Rectal smooth muscle tissue (tissue), 1 donor: ENCODE measurements around the gene WNT3A.
"Not testable (repeated sequence)": the region's sequence is repeated elsewhere in the genome, so short reads cannot be mapped to it uniquely, and the experiment has no call there.

ENCODE experiments used
- H3K27ac ChIP-seq: one replicate; pipeline ENCODE4 v1.7.0; 2013; ENCODE audit warnings: low read depth, low read length, inconsistent platforms
- H3K27me3 ChIP-seq: one replicate; pipeline ENCODE4 v1.7.0; 2013; ENCODE audit warnings: low read length; ENCODE audit not compliant: control insufficient read depth, insufficient read depth
- H3K36me3 ChIP-seq: one replicate; pipeline ENCODE4 v1.7.0; 2013; ENCODE audit warnings: low read length; ENCODE audit not compliant: control insufficient read depth, insufficient read depth
- H3K4me1 ChIP-seq: one replicate; pipeline ENCODE4 v1.7.0; 2013; ENCODE audit warnings: low read length; ENCODE audit not compliant: control insufficient read depth, insufficient read depth
- H3K4me3 ChIP-seq: one replicate; pipeline ENCODE4 v1.7.0; 2013; ENCODE audit warnings: low read length
- H3K9ac ChIP-seq: one replicate; pipeline ENCODE4 v1.7.0; 2013; ENCODE audit warnings: low read length

The WNT3A gene

GRCh38 chr1:228018125-228018398, 11.3 kb downstream of the WNT3A start:
- Histone ChIP-seq H3K27me3 (no peaks in the 10 kb centered on the region), H3K4me1 (no peaks in the 10 kb centered on the region), H3K4me3 (no peak overlapping the region), H3K9ac (no peak overlapping the region), H3K36me3 (no peaks in the 10 kb centered on the region), H3K27ac (no peak overlapping the region)

GRCh38 chr1:228018961-228019721, 12.3 kb downstream of the WNT3A start:
- H3K36me3 ChIP-seq: no peaks in the 10 kb centered on the region
- no peak overlapping the region for H3K4me3 ChIP-seq
- no peak overlapping the region for H3K27ac ChIP-seq
- no peaks in the 10 kb centered on the region for H3K4me1 ChIP-seq
- no peak overlapping the region for H3K9ac ChIP-seq
- H3K27me3 ChIP-seq: no peaks in the 10 kb centered on the region

DNA sequence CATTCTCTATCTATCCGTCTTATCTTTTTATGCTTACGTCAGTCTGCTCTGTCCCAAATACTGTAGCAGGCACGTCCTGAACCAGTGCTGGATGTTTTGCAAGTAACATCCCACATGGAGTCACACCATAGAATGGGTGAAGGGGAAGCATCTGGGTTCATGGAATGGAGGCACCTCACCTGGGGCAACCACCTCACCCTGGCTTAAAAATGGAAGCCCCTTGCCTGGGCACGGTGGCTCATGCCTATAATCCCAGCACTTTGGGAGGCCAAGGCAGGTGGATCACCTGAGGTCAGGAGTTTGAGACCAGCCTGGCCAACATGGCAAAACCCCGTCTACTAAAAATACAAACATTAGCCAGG, 12.9 kb downstream of the WNT3A start:
- not testable (repeated sequence) for H3K4me1 ChIP-seq, H3K27me3 ChIP-seq, H3K36me3 ChIP-seq, H3K27ac ChIP-seq, H3K9ac ChIP-seq, H3K4me3 ChIP-seq

- H3K36me3 ChIP-seq: no peaks in the 10 kb centered on the region
- H3K9ac ChIP-seq: no peak overlapping the region
- no peaks in the 10 kb centered on the region for H3K27me3 ChIP-seq
- H3K27ac ChIP-seq: no peak overlapping the region
- H3K4me3 ChIP-seq: no peak overlapping the region
- no peaks in the 10 kb centered on the region for H3K4me1 ChIP-seq
Measured at GRCh38 chr1:228020686-228021354, 14.0 kb downstream of the WNT3A start.

- no peak overlapping the region for H3K27ac ChIP-seq
- H3K4me3 ChIP-seq: no peak overlapping the region
- H3K9ac ChIP-seq: no peak overlapping the region
- H3K4me1 ChIP-seq: no peaks in the 10 kb centered on the region
- no peaks in the 10 kb centered on the region for H3K36me3 ChIP-seq
- no peaks in the 10 kb centered on the region for H3K27me3 ChIP-seq
Measured at GRCh38 chr1:228021355-228022030, 14.7 kb downstream of the WNT3A start.

GRCh38 chr1:228022571-228023293, 15.9 kb downstream of the WNT3A start:
- H3K27me3 ChIP-seq: no peaks in the 10 kb centered on the region
- H3K9ac ChIP-seq: no peak overlapping the region
- H3K36me3 ChIP-seq: no peaks in the 10 kb centered on the region
- H3K4me1 ChIP-seq: no peaks in the 10 kb centered on the region
- H3K27ac ChIP-seq: no peak overlapping the region
- no peak overlapping the region for H3K4me3 ChIP-seq

DNA sequence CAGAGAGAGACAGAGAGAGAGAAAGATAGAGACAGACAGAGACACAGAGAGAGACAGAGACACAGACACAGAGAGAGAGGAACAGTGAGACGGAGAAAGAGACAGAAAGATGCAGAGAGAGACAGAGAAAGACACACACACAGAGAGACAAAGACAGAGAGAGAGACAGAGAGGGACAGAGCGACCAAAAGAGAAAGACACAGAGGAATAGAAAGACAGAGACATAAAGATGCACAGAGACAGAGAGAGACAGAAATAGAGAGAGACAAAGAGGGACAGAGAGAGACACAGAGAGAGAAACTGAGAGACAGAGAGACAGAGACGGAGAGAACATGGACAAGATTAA, 16.5 kb downstream of the WNT3A start:
- H3K4me1 ChIP-seq: no peaks in the 10 kb centered on the region
- no peak overlapping the region for H3K27ac ChIP-seq
- H3K27me3 ChIP-seq: no peaks in the 10 kb centered on the region
- no peak overlapping the region for H3K4me3 ChIP-seq
- H3K36me3 ChIP-seq: no peaks in the 10 kb centered on the region
- H3K9ac ChIP-seq: no peak overlapping the region

DNA sequence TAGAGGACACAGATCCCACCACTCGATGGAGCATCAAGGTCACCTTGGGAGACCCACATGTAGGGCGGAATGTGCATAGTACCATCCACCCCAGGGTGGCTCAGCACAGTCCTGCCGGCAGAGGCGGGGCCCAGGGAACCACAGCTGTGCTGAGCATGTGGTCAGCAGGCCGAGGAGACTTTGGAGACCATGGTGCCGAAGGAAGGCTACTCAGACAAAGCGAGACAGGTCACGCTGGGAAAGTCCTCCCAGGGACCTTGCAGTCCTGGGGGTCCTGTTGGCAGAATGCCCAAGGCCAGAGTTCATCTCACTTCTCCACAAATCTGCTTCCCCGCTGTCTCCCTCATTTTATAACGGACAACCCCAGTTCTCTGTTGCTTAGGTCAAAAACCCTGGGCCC, 22.5 kb downstream of the WNT3A start:
- H3K4me1 ChIP-seq: no peaks in the 10 kb centered on the region
- no peak overlapping the region for H3K4me3 ChIP-seq
- no peak overlapping the region for H3K27ac ChIP-seq
- no peak overlapping the region for H3K9ac ChIP-seq
- no peaks in the 10 kb centered on the region for H3K36me3 ChIP-seq
- peaks cover 4% of the 10 kb centered on the region for H3K27me3 ChIP-seq

- no peak overlapping the region for H3K27ac ChIP-seq
- H3K4me1 ChIP-seq: no peaks in the 10 kb centered on the region
- H3K27me3 ChIP-seq: peaks cover 5% of the 10 kb centered on the region
Measured at GRCh38 chr1:228030451-228031201, 23.8 kb downstream of the WNT3A start.

DNA sequence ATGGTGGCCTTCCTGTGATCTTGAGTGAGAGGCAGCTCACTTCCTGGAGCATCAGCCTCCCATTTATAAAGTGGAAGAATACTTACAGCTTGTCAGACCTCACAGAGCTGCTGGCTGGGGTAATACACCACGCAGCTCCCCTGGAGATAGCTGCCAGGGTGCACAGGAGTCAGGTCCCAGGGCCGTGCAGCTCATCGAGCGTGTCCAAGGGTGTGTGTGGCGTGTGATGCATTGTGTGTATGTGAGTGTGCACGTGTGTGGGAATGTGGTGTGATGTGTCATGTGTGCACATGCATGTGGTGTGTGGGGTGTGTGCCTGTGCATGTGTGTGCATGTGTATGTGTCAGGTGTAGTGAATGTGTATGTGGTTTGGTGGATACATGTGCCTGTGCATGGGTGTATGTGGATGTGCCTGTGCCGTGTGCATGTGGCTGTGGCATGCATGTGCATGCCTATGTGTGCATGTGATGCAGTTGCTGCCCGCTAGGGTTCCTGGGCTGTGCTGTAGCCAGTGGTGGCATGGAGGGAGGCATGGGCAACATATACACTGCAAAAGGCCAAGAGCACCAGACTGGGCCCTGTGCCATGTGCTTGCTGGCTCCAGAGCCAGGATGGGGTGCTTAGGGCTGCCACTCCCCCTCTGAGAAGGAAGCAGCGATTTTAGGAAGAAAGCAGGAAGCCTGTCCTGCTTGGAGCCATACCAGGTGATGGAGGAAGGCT, 24.6 kb downstream of the WNT3A start:
- Histone ChIP-seq H3K36me3 (no peaks in the 10 kb centered on the region), H3K27me3 (peaks cover 9% of the 10 kb centered on the region), H3K9ac (no peak overlapping the region), H3K4me1 (no peaks in the 10 kb centered on the region), H3K4me3 (no peak overlapping the region), H3K27ac (no peak overlapping the region)

More at GRCh38 chr1:228030451-228031201, 23.8 kb downstream of the WNT3A start:
- Histone ChIP-seq H3K9ac (no peak overlapping the region), H3K36me3 (no peaks in the 10 kb centered on the region), H3K4me3 (no peak overlapping the region)

- Histone ChIP-seq H3K4me1 (no peaks in the 10 kb centered on the region), H3K27me3 (peaks cover 11% of the 10 kb centered on the region), H3K4me3 (no peak overlapping the region), H3K9ac (no peak overlapping the region), H3K27ac (no peak overlapping the region), H3K36me3 (no peaks in the 10 kb centered on the region)
Measured at GRCh38 chr1:228032041-228032440, 25.2 kb downstream of the WNT3A start.
